Lower lobe of right lung (tissue), 2 donors: ENCODE measurements around the gene RSRC1. TPM values are rescaled to one million over a fixed set of nuclear protein-coding genes. Genes with fewer than 3 reads are reported as not detected.

ENCODE experiments used
- ATAC-seq, 2 donors: fragments of 200-7000 bp; cut with Tn5 transposase; one replicate each; pipeline ENCODE4 v1.9.1; 2020 to 2022; ENCODE audit warnings: mild to moderate bottlenecking in 2 of 2, moderate library complexity in 2 of 2
- DNase-seq: peaks from one replicate; pipeline ENCODE4 v3.0.0-alpha.2; 2020
- H3K27ac ChIP-seq: fragments of 200-600 bp; one replicate; pipeline ENCODE4 v1.8.0; 2022
- H3K27me3 ChIP-seq: fragments of 200-600 bp; one replicate; pipeline ENCODE4 v1.8.0; 2022; ENCODE audit warnings: low read depth
- H3K36me3 ChIP-seq: fragments of 200-600 bp; one replicate; pipeline ENCODE4 v1.8.0; 2022; ENCODE audit warnings: mild to moderate bottlenecking
- H3K4me1 ChIP-seq: fragments of 200-600 bp; one replicate; pipeline ENCODE4 v1.8.0; 2022
- H3K4me3 ChIP-seq: fragments of 200-600 bp; one replicate; pipeline ENCODE4 v1.8.0; 2022; ENCODE audit warnings: mild to moderate bottlenecking
- H3K9me3 ChIP-seq: fragments of 200-600 bp; one replicate; pipeline ENCODE4 v1.8.0; 2022
- CTCF ChIP-seq: fragments of 200-600 bp; IDR thresholded peaks from one replicate; pipeline ENCODE4 v1.8.0; 2022; ENCODE audit warnings: antibody characterized with exemption, mild to moderate bottlenecking
- intact Hi-C: fragments of 100-400 bp; cut with DNase I; formaldehyde crosslinking; loops from one replicate; pipeline ENCODE4 v1.11.0; 2022
- total RNA-seq: library from RNA; stranded (reverse); fragmentation: NEBNext Ultra II Directional; extraction: Animal tissue kit (Norgen Biotek cat#: 25700); gene quantifications from one replicate; pipeline ENCODE4 v1.2.1, GENCODE V29; 2021
- donor health status: DM: no; HTN: yes; CAD: no; lungs with severe emphysema.

Gene RSRC1
- total RNA-seq, 1 donor from 2014 or later = 29.8 TPM

GRCh38 chr3:158097593-158098308 is 12.1 kb upstream of the RSRC1 start:
- TF ChIP-seq CTCF = no peak
- H3K4me3 ChIP-seq = peak overlapping the region; percentile 54

GRCh38 chr3:158098309-158098639 is 11.6 kb upstream of the RSRC1 start:
- H3K27me3 ChIP-seq = peaks cover 100% of the 10 kb centered on the region
- DNase-seq (no peak), ATAC-seq (no peak)
- H3K27ac ChIP-seq = no peak overlapping the region
- no peaks in the 10 kb centered on the region for H3K36me3 ChIP-seq
- intact Hi-C loops = no loop called here
- peak overlapping the region; percentile 54 for H3K4me3 ChIP-seq
- H3K9me3 ChIP-seq = no peaks in the 10 kb centered on the region
- peaks cover 23% of the 10 kb centered on the region for H3K4me1 ChIP-seq
- TF ChIP-seq CTCF = no peak

More at GRCh38 chr3:158097593-158098308, 12.1 kb upstream of the RSRC1 start:
- Histone ChIP-seq H3K4me1 (peaks cover 18% of the 10 kb centered on the region), H3K27me3 (peaks cover 99% of the 10 kb centered on the region), H3K9me3 (no peaks in the 10 kb centered on the region), H3K27ac (no peak overlapping the region), H3K36me3 (no peaks in the 10 kb centered on the region)
- ATAC-seq (peak; percentile 95 to 96), DNase-seq (peak; percentile 82)
- intact Hi-C loops = no loop called here

GRCh38 chr3:158098834-158099424 is 11.0 kb upstream of the RSRC1 start:
- Histone ChIP-seq H3K4me1 (peaks cover 30% of the 10 kb centered on the region), H3K27ac (no peak overlapping the region), H3K4me3 (no peak overlapping the region), H3K27me3 (peaks cover 100% of the 10 kb centered on the region), H3K36me3 (no peaks in the 10 kb centered on the region), H3K9me3 (no peaks in the 10 kb centered on the region)
- DNase-seq = no peak
- no peak for ATAC-seq
- TF ChIP-seq CTCF = no peak
- intact Hi-C loops = no loop called here

GRCh38 chr3:158100681-158101080 is 9.2 kb upstream of the RSRC1 start:
- no peak overlapping the region for H3K27ac ChIP-seq
- DNase-seq = no peak
- intact Hi-C loops = no loop called here
- peaks cover 41% of the 10 kb centered on the region for H3K4me1 ChIP-seq
- H3K4me3 ChIP-seq = no peak overlapping the region
- TF ChIP-seq CTCF = no peak
- ATAC-seq = no peak
- no peaks in the 10 kb centered on the region for H3K9me3 ChIP-seq
- H3K36me3 ChIP-seq = no peaks in the 10 kb centered on the region
- peaks cover 100% of the 10 kb centered on the region for H3K27me3 ChIP-seq

- intact Hi-C loops = no loop called here
- no peak for TF ChIP-seq CTCF
- ATAC-seq (no peak), DNase-seq (no peak)
- Histone ChIP-seq H3K27me3 (peaks cover 100% of the 10 kb centered on the region), H3K36me3 (no peaks in the 10 kb centered on the region), H3K9me3 (no peaks in the 10 kb centered on the region), H3K4me3 (no peak overlapping the region), H3K4me1 (peaks cover 48% of the 10 kb centered on the region), H3K27ac (no peak overlapping the region)
These were observed 8.3 kb upstream of the RSRC1 start for GRCh38 chr3:158101335-158102241.
